ENCODE data around the gene TBC1D7.
A peak's percentile ranks its signal among the peaks of the same experiment; 100 is the strongest.
"Not testable (repeated sequence)": the region's sequence is repeated elsewhere in the genome, so short reads cannot be mapped to it uniquely, and the experiment has no call there.

The TBC1D7 gene

DNA sequence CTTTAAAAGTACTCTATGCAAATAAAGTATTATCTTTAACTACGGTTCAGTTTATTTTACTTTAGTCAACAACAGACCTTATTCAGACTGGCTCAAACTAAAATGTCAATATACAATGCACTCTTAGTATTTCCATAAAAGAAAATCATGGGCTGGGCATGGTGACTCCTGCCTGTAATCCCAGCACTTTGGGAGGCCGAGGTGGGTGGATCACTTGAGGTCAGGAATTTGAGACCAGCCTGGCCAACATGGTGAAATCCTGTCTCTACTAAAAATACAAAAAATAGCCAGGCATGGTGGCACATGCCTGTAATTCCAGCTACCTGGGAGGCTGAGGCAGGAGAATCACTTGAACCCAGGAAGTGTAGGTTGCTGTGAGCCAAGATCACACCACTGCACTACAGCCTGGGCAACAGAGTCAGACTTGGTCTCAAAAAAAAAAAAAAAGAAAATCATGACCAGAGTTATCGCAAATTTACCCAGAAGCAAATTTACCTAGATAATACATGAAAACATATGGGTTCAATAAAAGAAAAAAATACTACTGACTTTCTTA, 2.2 kb downstream of the TBC1D7 start:
- not testable (repeated sequence) for H3K9me3 Mint-ChIP-seq; ATAC-seq (replicated peaks); DNase-seq; H3K27me3 Mint-ChIP-seq; H3K27ac Mint-ChIP-seq; H3K4me3 Mint-ChIP-seq
- Mint-ChIP-seq H3K36me3 (ENCODE audit: insufficient read depth) (peaks cover 38% of the 10 kb centered on the region), H3K4me1 (ENCODE audit: low read depth in 2 of 2) (peaks cover 10 to 24% of the 10 kb centered on the region in 2 donors)

DNA sequence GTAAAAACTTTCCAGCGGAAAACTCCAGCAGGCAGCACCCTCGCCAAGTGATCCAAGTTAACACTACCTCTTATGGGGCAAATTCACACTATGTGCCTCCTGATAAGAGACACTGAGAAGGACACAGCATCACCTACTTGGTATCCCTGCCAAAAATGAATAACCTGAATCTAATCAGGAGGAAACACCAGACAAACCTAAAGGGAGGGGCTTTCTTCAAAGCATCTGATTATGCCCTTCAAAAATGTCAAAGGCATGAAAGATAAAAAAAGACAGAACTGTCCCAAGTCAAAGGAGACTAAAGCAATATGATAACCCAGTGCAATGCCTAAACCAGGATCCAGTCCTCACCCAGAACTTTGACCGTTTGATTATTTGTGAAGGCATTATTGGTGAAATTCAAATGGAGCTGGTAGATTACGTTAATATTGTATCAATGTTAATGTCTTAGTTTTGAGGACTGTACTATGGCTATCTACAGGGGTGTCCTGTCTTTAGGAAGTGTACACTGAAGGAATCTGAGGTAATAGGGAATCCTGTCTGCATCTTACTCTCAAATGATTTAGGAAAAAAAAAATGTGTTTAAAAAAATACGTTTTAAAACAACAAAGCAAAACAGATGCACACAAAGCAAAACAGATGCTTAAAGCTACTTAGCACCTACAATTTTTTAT, 8.3 kb downstream of the TBC1D7 start:
- DNase-seq (no peak), ATAC-seq (replicated peaks) (no peak)
- Mint-ChIP-seq H3K4me3 (no peak overlapping the region), H3K27me3 (no peaks in the 10 kb centered on the region), H3K4me1 (ENCODE audit: low read depth in 2 of 2) (peaks cover 0 to 3% of the 10 kb centered on the region in 2 donors), H3K27ac (no peak overlapping the region), H3K9me3 (no peaks in the 10 kb centered on the region), H3K36me3 (ENCODE audit: insufficient read depth) (peaks cover 68% of the 10 kb centered on the region)

DNA sequence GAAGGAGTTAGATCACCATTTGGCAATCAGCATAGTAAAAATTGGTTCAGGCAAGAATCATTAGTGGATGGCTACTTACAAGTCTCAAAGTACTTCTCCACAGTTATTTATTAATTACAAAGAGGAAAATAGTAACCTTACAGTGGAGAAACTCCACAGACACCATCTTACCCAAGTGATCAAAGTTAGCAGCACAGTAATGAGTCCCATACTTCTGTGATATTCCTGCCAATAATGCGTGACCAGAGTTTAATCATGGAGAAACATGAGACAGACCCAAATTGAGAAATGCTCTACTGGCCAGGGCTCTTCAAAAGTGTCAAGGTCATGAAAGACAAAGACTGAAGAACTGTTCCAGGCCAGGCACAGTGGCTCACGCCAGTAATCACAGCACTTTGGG, 9.5 kb downstream of the TBC1D7 start:
- no peaks in the 10 kb centered on the region for H3K27me3 Mint-ChIP-seq
- ATAC-seq (replicated peaks) (no peak), DNase-seq (no peak)
- H3K4me3 Mint-ChIP-seq, result no peak overlapping the region
- peaks cover 0 to 3% of the 10 kb centered on the region in 2 donors for H3K4me1 Mint-ChIP-seq (ENCODE audit: low read depth in 2 of 2)
- no peaks in the 10 kb centered on the region for H3K9me3 Mint-ChIP-seq
- H3K27ac Mint-ChIP-seq, result no peak overlapping the region
- peaks cover 67% of the 10 kb centered on the region for H3K36me3 Mint-ChIP-seq (ENCODE audit: insufficient read depth)

DNA sequence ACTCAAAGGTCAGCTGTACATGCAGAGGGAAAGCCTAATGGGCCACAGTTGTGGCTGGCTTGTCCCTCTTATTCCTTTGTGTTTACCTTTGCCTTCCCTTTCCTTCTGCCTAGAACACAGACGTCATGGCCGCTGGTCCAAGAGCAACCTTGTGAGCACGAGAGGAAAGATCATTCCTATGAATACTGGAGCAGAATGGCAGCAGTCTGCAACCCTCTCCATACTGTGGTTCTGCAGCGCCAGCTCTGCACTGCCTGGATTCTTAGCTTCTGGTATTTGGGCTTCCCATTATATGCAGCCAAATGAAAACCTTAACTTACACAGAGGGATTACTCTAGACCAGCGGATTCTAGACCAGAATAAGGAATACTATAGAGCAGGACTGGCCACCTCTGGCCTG, 12.4 kb downstream of the TBC1D7 start:
- Mint-ChIP-seq H3K9me3 (no peaks in the 10 kb centered on the region), H3K36me3 (ENCODE audit: insufficient read depth) (peaks cover 55% of the 10 kb centered on the region), H3K27ac (no peak overlapping the region), H3K27me3 (no peaks in the 10 kb centered on the region), H3K4me3 (no peak overlapping the region), H3K4me1 (ENCODE audit: low read depth in 2 of 2) (no peaks in the 10 kb centered on the region)
- ATAC-seq (replicated peaks) (no peak), DNase-seq (no peak)

DNA sequence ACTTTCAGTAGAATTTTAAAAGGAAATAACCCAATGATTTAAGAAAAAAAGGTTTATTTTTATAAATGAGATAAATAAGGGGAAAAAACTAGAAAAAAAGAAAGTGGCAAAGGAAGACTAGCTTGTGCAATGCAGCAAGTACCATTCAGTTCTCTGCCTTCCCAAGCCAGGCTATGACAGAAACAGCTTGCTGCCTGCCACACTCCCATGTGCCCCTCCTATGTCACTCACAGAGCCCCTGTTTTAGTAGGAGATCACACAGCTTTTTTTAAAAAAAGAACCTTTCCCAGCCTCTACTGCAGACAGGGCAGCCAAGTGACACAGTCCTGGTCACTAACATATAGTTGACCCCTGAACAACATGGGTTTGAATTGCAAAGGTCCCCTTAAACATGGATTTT, 13.5 kb downstream of the TBC1D7 start:
- Mint-ChIP-seq H3K4me3 (no peak overlapping the region), H3K9me3 (no peaks in the 10 kb centered on the region), H3K36me3 (ENCODE audit: insufficient read depth) (peaks cover 56% of the 10 kb centered on the region), H3K4me1 (ENCODE audit: low read depth in 2 of 2) (no peaks in the 10 kb centered on the region), H3K27ac (peak overlapping the region in 1 of 2 donors; percentile 79), H3K27me3 (no peaks in the 10 kb centered on the region)
- ATAC-seq (replicated peaks) (no peak), DNase-seq (no peak)

DNA sequence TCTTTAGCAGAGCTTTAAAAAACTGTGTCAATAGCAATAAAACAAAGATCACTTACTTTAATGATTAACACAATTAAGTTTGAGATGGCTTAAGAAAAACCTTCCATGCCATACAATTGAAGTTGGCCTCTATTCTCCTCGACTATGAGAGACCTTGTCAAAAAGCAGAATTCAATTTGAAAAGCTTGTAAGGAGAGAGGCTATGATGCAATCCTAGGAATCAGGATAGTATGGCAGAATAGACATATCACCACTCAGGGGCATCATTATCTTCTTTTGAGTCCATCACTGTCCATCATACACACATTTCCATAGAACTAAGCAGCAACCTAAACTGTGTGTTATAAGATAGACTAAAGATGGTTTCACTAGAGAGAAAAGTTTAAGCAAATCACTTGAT, 17.2 kb downstream of the TBC1D7 start:
- no peak overlapping the region for H3K27ac Mint-ChIP-seq
- H3K9me3 Mint-ChIP-seq, result no peaks in the 10 kb centered on the region
- no peaks in the 10 kb centered on the region for H3K27me3 Mint-ChIP-seq
- no peaks in the 10 kb centered on the region for H3K4me1 Mint-ChIP-seq (ENCODE audit: low read depth in 2 of 2)
- no peak overlapping the region for H3K4me3 Mint-ChIP-seq
- ATAC-seq (replicated peaks) (no peak), DNase-seq (no peak)
- H3K36me3 Mint-ChIP-seq (ENCODE audit: insufficient read depth), result peaks cover 42% of the 10 kb centered on the region

DNA sequence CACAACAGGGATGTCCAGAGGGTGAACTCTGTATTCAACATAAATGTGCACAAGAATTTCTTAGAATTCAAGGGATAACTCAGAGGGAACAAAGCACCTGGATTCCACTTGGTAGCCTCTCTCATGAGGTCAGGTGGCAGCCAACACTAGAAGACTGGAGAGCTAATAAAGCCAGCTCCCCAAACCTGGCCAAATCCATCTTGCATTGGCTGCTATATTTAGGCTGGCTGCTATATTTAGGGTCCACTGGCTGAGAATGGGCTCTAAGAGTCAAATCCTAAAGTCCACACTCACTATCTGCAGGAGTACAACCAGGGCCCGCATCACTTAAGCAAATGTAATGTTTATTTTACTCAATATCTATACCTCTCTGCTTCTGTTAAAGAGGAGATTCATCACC, 20.0 kb downstream of the TBC1D7 start:
- H3K4me3 Mint-ChIP-seq, result no peak overlapping the region
- H3K27me3 Mint-ChIP-seq, result no peaks in the 10 kb centered on the region
- H3K36me3 Mint-ChIP-seq (ENCODE audit: insufficient read depth), result peaks cover 32% of the 10 kb centered on the region
- H3K27ac Mint-ChIP-seq, result no peak overlapping the region
- DNase-seq, result no peak
- no peak for ATAC-seq (replicated peaks)
- H3K9me3 Mint-ChIP-seq, result no peaks in the 10 kb centered on the region
- peaks cover 7 to 11% of the 10 kb centered on the region in 2 donors for H3K4me1 Mint-ChIP-seq (ENCODE audit: low read depth in 2 of 2)

DNA sequence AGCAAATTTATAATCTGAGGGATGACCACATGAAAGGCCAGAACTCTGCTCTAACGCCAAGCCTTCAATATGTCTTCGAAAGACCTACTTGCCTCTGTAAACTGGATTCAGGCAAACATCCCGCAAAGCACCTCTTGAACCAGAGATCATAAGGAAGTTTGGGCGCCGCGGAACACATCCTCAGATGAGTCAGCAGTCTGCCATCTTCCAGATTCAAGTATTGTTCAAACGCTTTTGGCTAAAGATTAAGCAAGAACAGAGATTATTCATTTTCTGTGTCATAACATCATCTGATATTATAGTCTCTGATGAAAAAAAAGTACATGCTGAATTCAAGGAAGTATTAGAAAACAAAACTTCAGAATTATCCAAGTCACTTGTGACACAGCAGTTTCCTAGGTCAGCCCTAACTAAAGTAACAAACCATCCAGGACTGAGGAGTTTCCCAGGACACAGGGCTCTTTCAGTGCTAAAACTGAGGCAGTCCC, 20.8 kb downstream of the TBC1D7 start:
- ATAC-seq (replicated peaks) (no peak), DNase-seq (no peak)
- peaks cover 35% of the 10 kb centered on the region for H3K36me3 Mint-ChIP-seq (ENCODE audit: insufficient read depth)
- H3K4me3 Mint-ChIP-seq, result no peak overlapping the region
- H3K4me1 Mint-ChIP-seq (ENCODE audit: low read depth in 2 of 2), result peaks cover 14 to 19% of the 10 kb centered on the region in 2 donors
- H3K9me3 Mint-ChIP-seq, result no peaks in the 10 kb centered on the region
- peak overlapping the region in 1 of 2 donors; percentile 19 for H3K27ac Mint-ChIP-seq
- no peaks in the 10 kb centered on the region for H3K27me3 Mint-ChIP-seq

DNA sequence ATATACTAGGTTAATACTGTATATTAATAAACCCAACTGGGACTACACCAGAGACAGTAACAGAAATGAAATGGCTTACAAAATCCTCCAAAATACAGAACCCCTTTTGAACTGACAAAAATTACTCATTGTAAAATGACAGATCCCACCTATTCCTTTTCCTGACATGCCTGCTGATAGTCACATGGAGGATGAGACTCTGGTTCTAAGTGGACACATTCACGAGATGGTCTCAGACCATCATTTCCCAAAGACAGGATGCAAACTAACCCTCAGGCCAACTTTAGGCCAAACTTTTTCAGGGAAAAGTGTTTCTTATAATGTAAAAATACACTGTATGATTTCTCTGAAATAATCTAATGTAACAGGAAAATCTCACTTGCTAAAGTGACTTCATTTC, 22.5 kb downstream of the TBC1D7 start:
- Mint-ChIP-seq H3K4me3 (no peak overlapping the region), H3K27ac (no peak overlapping the region), H3K27me3 (no peaks in the 10 kb centered on the region), H3K36me3 (ENCODE audit: insufficient read depth) (peaks cover 34% of the 10 kb centered on the region), H3K9me3 (no peaks in the 10 kb centered on the region), H3K4me1 (ENCODE audit: low read depth in 2 of 2) (peaks cover 18 to 24% of the 10 kb centered on the region in 2 donors)
- DNase-seq, result no peak
- no peak for ATAC-seq (replicated peaks)

DNA sequence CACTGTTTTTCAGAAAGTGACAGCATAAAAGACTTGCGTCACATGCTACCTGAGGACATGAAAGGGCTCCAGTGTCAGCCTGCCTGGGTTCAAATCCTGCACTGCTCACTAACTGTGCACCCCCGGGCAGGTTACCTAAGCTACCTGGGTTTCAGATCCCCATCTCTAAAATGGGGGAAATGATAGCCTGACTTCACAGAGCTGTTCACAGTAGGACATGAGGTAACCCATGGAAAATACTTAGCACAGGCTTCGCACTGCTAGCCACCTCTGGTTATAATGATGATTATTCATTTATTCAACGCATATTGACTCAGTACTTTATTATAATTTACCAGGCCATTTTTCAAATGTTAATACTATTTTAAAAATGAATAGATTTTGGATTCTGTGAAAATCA, 23.0 kb downstream of the TBC1D7 start:
- H3K27ac Mint-ChIP-seq, result no peak overlapping the region
- H3K36me3 Mint-ChIP-seq (ENCODE audit: insufficient read depth), result peaks cover 29% of the 10 kb centered on the region
- ATAC-seq (replicated peaks), result no peak
- H3K27me3 Mint-ChIP-seq, result no peaks in the 10 kb centered on the region
- no peaks in the 10 kb centered on the region for H3K9me3 Mint-ChIP-seq
- no peak for DNase-seq
- H3K4me1 Mint-ChIP-seq (ENCODE audit: low read depth in 2 of 2), result peaks cover 18 to 24% of the 10 kb centered on the region in 2 donors
- H3K4me3 Mint-ChIP-seq, result no peak overlapping the region

DNA sequence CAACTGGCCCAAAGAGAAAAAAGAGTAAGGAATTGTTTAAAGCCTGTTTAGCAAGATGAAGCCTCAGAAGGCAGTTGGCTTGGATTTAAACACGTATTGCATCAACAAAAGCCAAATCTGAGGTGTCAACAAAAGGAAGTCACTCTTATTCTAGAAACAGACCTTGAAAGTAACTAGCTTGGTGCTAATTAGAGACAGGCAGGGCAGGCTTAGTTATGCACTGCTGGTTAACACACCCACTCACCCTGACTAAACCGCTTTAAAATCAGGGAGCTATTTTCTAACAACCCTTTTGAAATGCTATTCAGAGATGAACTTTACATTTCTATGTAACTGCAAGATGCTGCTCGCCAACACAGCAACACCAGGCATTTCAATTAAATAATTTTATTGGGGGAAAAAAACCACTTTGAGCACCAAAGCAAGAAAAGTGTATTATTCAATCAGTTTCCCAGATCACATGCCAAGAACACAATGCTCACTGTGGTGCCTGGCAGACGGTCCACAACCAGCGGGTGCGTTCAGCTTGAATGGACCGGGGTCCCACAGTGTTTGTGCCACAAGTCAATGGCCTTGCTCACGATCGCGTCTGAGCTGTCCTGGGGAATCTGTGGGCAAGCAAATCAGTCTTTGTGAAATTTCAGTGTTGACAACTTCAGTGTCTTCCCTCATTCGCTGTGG, 23.6 kb downstream of the TBC1D7 start:
- H3K9me3 Mint-ChIP-seq, result no peaks in the 10 kb centered on the region
- H3K4me3 Mint-ChIP-seq, result peak overlapping the region in 1 of 2 donors; percentile 72
- peaks cover 18 to 24% of the 10 kb centered on the region in 2 donors for H3K4me1 Mint-ChIP-seq (ENCODE audit: low read depth in 2 of 2)
- DNase-seq, result no peak
- peak; percentile 12 for ATAC-seq (replicated peaks)
- peaks cover 27% of the 10 kb centered on the region for H3K36me3 Mint-ChIP-seq (ENCODE audit: insufficient read depth)
- H3K27ac Mint-ChIP-seq, result peak overlapping the region in 1 of 2 donors; percentile 93
- H3K27me3 Mint-ChIP-seq, result no peaks in the 10 kb centered on the region

DNA sequence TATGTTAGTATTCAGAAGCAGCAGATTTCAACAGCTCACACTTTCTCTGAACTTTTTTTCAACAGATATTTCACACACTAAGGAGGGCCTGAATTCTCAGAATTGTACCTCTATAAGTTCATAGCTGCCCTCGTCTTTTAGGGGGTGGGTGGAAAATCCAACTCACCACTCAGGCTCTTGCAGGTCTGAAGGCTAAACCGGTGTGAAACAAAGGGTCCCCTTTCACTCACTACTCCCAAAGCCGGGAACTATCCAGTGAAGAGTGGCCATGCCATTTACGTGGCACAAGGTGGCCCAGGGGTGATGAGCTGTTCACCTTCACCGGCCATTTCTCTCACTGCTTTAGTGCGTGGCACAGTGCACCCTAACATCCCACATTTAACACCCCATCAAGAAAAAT, 24.2 kb downstream of the TBC1D7 start:
- Mint-ChIP-seq H3K4me1 (ENCODE audit: low read depth in 2 of 2) (peaks cover 18 to 24% of the 10 kb centered on the region in 2 donors), H3K36me3 (ENCODE audit: insufficient read depth) (peaks cover 29% of the 10 kb centered on the region), H3K27me3 (no peaks in the 10 kb centered on the region), H3K27ac (peak overlapping the region; percentile 93 to 96), H3K9me3 (no peaks in the 10 kb centered on the region), H3K4me3 (peak overlapping the region in 1 of 2 donors; percentile 72)
- no peak for ATAC-seq (replicated peaks)
- no peak for DNase-seq

DNA sequence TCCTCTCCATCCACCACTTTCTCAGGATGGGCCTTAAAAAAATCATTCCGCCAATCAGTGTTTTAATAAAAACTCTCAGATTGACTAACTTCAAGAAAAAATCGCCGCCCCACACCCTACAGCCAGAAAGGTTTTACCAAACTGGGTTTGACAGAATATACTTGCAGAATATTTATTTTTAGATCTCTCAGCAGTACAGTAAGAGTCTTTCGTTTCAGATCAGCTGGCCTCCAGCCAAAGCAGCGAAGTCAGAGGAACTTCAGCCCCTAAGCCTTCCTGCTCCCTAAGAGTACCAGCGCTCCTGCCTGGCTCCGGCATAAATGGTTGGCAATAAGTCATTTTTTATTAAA, 24.7 kb downstream of the TBC1D7 start:
- H3K27ac Mint-ChIP-seq, result peak overlapping the region; percentile 93 to 96
- H3K27me3 Mint-ChIP-seq, result no peaks in the 10 kb centered on the region
- peak overlapping the region; percentile 36 to 72 for H3K4me3 Mint-ChIP-seq
- peaks cover 29% of the 10 kb centered on the region for H3K36me3 Mint-ChIP-seq (ENCODE audit: insufficient read depth)
- ATAC-seq (replicated peaks), result no peak
- H3K9me3 Mint-ChIP-seq, result no peaks in the 10 kb centered on the region
- H3K4me1 Mint-ChIP-seq (ENCODE audit: low read depth in 2 of 2), result peaks cover 18 to 24% of the 10 kb centered on the region in 2 donors
- peak; percentile 15 to 36 (median 17) for DNase-seq
